Neural cell (in vitro differentiated cells): ENCODE data around the gene MAN1B1. TPM values are rescaled to one million over a fixed set of nuclear protein-coding genes. Genes with fewer than 3 reads are reported as not detected.

ENCODE experiments used
- H2AFZ ChIP-seq: fragments of 200-600, 300-800 bp; sonication (generic), shearing (Covaris generic); 2 replicates; pipeline ENCODE4 v1.6.0; 2014; ENCODE audit warnings: low read depth, mild to moderate bottlenecking, antibody characterized with exemption, low read length, moderate library complexity
- H3F3A ChIP-seq: fragments of 200-600 bp; shearing (Covaris generic); 2 replicates; pipeline ENCODE4 v1.6.1; 2016; ENCODE audit warnings: mild to moderate bottlenecking, moderate library complexity, mixed read lengths, antibody characterized with exemption, low read length; ENCODE audit not compliant: insufficient read depth, poor library complexity, severe bottlenecking
- H3K27ac ChIP-seq: fragments of 200-600, 300-800 bp; sonication (generic), shearing (Covaris generic); 2 replicates; pipeline ENCODE4 v1.5.1; 2014; ENCODE audit warnings: mild to moderate bottlenecking, low read length, moderate library complexity
- H3K27me3 ChIP-seq: fragments of 300-800, 200-600 bp; sonication (generic), shearing (Covaris generic); 2 replicates; pipeline ENCODE4 v1.6.0; 2014; ENCODE audit warnings: mild to moderate bottlenecking, low read depth, low read length, moderate library complexity; ENCODE audit not compliant: insufficient read depth
- H3K36me3 ChIP-seq: fragments of 300-800, 200-600 bp; sonication (generic), shearing (Covaris generic); 2 replicates; pipeline ENCODE4 v1.5.1; 2014; ENCODE audit warnings: mild to moderate bottlenecking, antibody characterized with exemption, low read length, moderate library complexity; ENCODE audit not compliant: insufficient read depth
- H3K4me2 ChIP-seq: fragments of 300-800, 200-600 bp; sonication (generic), shearing (Covaris generic); 2 replicates; pipeline ENCODE4 v1.6.0; 2014; ENCODE audit warnings: mild to moderate bottlenecking, low read length
- H3K4me3 ChIP-seq: fragments of 300-800, 200-600 bp; sonication (generic), shearing (Covaris generic); 2 replicates; pipeline ENCODE4 v1.5.1; 2014; ENCODE audit warnings: mild to moderate bottlenecking, low read length, moderate library complexity
- H3K79me2 ChIP-seq: fragments of 200-600 bp; shearing (Covaris generic); replicated peaks from 2 replicates; pipeline ENCODE4 v1.6.0; 2014; ENCODE audit warnings: mild to moderate bottlenecking, low read length, moderate library complexity; ENCODE audit not compliant: insufficient read depth
- H3K9ac ChIP-seq: fragments of 300-800, 200-600 bp; sonication (generic), shearing (Covaris generic); 2 replicates; pipeline ENCODE4 v1.6.1; 2016; ENCODE audit warnings: mild to moderate bottlenecking, low read length, mixed read lengths
- H3K9me2 ChIP-seq: fragments of 200-600 bp; shearing (Covaris generic); 2 replicates; pipeline ENCODE4 v1.6.1; 2016; ENCODE audit warnings: mild to moderate bottlenecking, low read length, mixed read lengths; ENCODE audit not compliant: insufficient read depth
- H3K9me3 ChIP-seq: fragments of 200-600, 300-800 bp; sonication (generic), shearing (Covaris generic); 2 replicates; pipeline ENCODE4 v1.6.1; 2016; ENCODE audit warnings: mild to moderate bottlenecking, mixed run types, low read length, moderate library complexity, mixed read lengths
- H4K20me1 ChIP-seq: fragments of 200-600 bp; shearing (Covaris generic); 2 replicates; pipeline ENCODE4 v1.6.1; 2016; ENCODE audit warnings: mild to moderate bottlenecking, mixed run types; ENCODE audit not compliant: insufficient read depth
- CTCF ChIP-seq: fragments of 450-650 bp; IDR thresholded peaks from 2 replicates; pipeline ENCODE4 v1.5.1; 2014; ENCODE audit warnings: antibody characterized with exemption, mild to moderate bottlenecking, moderate library complexity; ENCODE audit not compliant: poor library complexity, severe bottlenecking
- EP300 ChIP-seq: fragments of 450-650 bp; conservative IDR thresholded peaks from 2 replicates; pipeline ENCODE4 v1.6.1; 2014; ENCODE audit warnings: antibody characterized with exemption, mild to moderate bottlenecking, moderate library complexity; ENCODE audit not compliant: poor library complexity, severe bottlenecking
- EZH2 ChIP-seq: fragments of 200-600, 300-800 bp; shearing (Covaris generic), sonication (generic); IDR thresholded peaks from 2 replicates; pipeline ENCODE4 v1.6.1; 2014; ENCODE audit warnings: antibody characterized with exemption, low read length, borderline replicate concordance, mild to moderate bottlenecking; ENCODE audit not compliant: insufficient read depth, poor library complexity, severe bottlenecking
- MXI1 ChIP-seq: fragments of 450-650 bp; conservative IDR thresholded peaks from 2 replicates; pipeline ENCODE4 v1.6.1; 2014; ENCODE audit warnings: antibody characterized with exemption, mild to moderate bottlenecking; ENCODE audit not compliant: poor library complexity, severe bottlenecking
- POLR2AphosphoS5 ChIP-seq: IDR thresholded peaks from 2 replicates; pipeline ENCODE4 v1.6.1; 2012
- RAD21 ChIP-seq: fragments of 450-650 bp; conservative IDR thresholded peaks from 2 replicates; pipeline ENCODE4 v1.6.1; 2014; ENCODE audit warnings: antibody characterized with exemption, mild to moderate bottlenecking, moderate library complexity
- SMC3 ChIP-seq: fragments of 450-650 bp; conservative IDR thresholded peaks from 2 replicates; pipeline ENCODE4 v1.6.1; 2014; ENCODE audit warnings: antibody characterized with exemption, mild to moderate bottlenecking, moderate library complexity; ENCODE audit not compliant: poor library complexity
- TAF1 ChIP-seq: IDR thresholded peaks from 2 replicates; pipeline ENCODE4 v1.6.1; 2012; ENCODE audit warnings: low read depth
- polyA plus RNA-seq: library from polyadenylated mRNA; depleted of rRNA; stranded (reverse); fragments of >200 nt; gene quantifications from 2 replicates; pipeline ENCODE4 v1.2.3, GENCODE V29; 2014
- TF ChIP-seq, protein P1 (sequence below): IDR thresholded peaks from 2 replicates; pipeline ENCODE4 v1.6.1; 2012; ENCODE audit warnings: borderline replicate concordance

The MAN1B1 gene
- polyA plus RNA-seq, 1 donor from 2014 or later: 72.0 TPM

DNA sequence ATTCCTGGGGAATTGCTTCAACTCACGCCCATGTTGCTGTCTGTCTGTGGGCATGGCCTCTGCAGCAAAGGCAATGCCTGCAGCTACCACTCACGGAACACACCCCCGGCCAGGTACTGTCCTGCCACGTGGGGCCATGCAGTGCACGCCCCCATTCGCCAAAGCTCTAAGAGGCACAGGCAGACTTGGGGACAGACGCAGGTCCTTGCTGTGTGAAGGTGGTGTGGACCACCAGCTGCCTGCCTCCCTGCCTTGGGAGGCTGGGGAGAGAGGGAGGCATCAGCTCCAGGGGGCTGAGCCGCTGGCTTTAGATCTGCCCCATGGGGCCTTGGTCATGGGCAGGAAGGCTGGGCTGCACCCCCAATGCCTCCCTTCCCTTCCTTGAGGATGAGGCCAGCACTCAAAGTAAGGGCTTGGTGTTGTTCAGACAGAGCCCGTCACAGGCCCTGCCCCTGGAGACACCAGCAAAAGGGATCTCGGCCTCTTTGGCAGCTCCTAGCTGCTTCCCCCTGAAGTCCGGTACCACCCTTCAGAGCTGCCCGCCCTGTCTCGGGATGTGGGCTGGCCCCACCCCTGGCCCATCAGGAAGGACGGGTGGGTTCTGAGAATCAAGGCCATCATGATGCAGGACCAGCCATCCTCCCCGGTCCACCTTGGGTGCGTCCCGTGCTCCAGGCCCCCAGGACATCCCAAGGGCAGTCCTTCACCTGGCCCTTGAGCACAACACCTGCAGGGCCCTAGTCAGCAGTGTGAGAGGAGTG, 54.4 kb downstream of the MAN1B1 start:
- Histone ChIP-seq H4K20me1 (no peaks in the 10 kb centered on the region), H3K4me2 (no peak overlapping the region), H3K36me3 (no peaks in the 10 kb centered on the region), H3K9me3 (no peaks in the 10 kb centered on the region), H3K9ac (no peak overlapping the region), H3K9me2 (no peaks in the 10 kb centered on the region), H3K27me3 (peaks cover 75% of the 10 kb centered on the region), H3K27ac (no peak overlapping the region), H3K4me3 (no peak overlapping the region), H3F3A (no peaks in the 10 kb centered on the region), H3K79me2 (no peaks in the 10 kb centered on the region), H2AFZ (no peak overlapping the region)
- TF ChIP-seq EP300 (no peak), RAD21 (no peak), MXI1 (no peak), POLR2AphosphoS5 (no peak), EZH2 (no peak), TAF1 (no peak), CTCF (no peak), SMC3 (no peak)
- TF ChIP-seq, protein P1, sequence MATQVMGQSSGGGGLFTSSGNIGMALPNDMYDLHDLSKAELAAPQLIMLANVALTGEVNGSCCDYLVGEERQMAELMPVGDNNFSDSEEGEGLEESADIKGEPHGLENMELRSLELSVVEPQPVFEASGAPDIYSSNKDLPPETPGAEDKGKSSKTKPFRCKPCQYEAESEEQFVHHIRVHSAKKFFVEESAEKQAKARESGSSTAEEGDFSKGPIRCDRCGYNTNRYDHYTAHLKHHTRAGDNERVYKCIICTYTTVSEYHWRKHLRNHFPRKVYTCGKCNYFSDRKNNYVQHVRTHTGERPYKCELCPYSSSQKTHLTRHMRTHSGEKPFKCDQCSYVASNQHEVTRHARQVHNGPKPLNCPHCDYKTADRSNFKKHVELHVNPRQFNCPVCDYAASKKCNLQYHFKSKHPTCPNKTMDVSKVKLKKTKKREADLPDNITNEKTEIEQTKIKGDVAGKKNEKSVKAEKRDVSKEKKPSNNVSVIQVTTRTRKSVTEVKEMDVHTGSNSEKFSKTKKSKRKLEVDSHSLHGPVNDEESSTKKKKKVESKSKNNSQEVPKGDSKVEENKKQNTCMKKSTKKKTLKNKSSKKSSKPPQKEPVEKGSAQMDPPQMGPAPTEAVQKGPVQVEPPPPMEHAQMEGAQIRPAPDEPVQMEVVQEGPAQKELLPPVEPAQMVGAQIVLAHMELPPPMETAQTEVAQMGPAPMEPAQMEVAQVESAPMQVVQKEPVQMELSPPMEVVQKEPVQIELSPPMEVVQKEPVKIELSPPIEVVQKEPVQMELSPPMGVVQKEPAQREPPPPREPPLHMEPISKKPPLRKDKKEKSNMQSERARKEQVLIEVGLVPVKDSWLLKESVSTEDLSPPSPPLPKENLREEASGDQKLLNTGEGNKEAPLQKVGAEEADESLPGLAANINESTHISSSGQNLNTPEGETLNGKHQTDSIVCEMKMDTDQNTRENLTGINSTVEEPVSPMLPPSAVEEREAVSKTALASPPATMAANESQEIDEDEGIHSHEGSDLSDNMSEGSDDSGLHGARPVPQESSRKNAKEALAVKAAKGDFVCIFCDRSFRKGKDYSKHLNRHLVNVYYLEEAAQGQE: no peak

DNA sequence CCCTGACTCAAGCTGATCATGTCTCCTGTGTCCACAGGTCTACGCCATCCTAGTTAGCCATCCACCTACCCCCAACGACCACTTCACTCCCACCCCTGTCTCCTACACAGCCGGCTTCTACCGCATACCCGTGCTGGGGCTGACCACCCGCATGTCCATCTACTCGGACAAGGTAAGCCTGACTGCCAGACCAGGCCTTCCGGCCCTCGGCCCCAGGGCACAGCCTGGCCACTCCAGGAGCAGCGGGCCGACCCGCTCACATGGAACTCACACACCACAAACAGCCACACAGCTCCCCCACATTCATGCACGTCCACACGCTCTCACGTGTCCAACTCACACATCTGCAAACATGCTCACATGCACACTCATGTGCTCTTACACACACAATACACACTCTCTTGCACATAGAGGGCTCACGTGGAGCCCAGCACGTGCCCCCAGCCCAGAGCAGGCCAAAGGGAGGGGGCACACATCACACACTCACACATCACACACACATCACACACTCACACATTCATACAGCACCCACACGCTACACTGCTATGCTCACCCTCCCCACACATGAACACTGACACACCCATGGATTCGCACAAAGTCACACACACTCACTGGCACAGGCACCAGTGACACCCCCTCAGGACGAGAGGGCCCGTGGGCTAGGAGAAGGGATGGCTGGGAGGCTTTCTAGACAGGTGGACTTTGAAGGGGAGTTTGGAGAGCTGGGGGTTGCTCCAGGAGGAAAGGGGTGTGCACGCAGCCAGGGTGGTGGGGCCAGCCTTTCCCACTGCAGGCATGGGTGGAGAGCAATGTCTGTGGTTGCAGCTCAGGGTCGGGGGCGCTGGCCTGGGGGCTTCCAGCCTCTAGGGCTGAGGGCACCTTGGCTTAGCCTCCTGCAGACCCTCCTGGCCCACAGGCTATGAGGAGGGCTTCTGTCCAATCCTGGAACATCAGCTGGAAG, 55.5 kb downstream of the MAN1B1 start:
- Histone ChIP-seq H2AFZ (no peak overlapping the region), H3K27me3 (peaks cover 65% of the 10 kb centered on the region), H3K79me2 (no peaks in the 10 kb centered on the region)

More for the DNA sequence above, 55.5 kb downstream of the MAN1B1 start:
- Histone ChIP-seq H3K9ac (no peak overlapping the region), H3K4me3 (no peak overlapping the region), H3K4me2 (no peak overlapping the region), H3K9me2 (no peaks in the 10 kb centered on the region), H4K20me1 (no peaks in the 10 kb centered on the region), H3K36me3 (no peaks in the 10 kb centered on the region), H3K27ac (no peak overlapping the region), H3K9me3 (no peaks in the 10 kb centered on the region), H3F3A (no peaks in the 10 kb centered on the region)
- TF ChIP-seq TAF1 (no peak), RAD21 (no peak), MXI1 (no peak), SMC3 (no peak), EZH2 (no peak)
